IPS-NIHi11 (cell line): ENCODE data around the gene RRN3.
"Not testable (repeated sequence)": the region's sequence is repeated elsewhere in the genome, so short reads cannot be mapped to it uniquely, and the experiment has no call there.

Experiments
- DNase-seq: peaks from one replicate; pipeline ENCODE4 v3.0.0; 2012; ENCODE audit warnings: mixed read lengths, low spot score

The RRN3 gene, protein sequence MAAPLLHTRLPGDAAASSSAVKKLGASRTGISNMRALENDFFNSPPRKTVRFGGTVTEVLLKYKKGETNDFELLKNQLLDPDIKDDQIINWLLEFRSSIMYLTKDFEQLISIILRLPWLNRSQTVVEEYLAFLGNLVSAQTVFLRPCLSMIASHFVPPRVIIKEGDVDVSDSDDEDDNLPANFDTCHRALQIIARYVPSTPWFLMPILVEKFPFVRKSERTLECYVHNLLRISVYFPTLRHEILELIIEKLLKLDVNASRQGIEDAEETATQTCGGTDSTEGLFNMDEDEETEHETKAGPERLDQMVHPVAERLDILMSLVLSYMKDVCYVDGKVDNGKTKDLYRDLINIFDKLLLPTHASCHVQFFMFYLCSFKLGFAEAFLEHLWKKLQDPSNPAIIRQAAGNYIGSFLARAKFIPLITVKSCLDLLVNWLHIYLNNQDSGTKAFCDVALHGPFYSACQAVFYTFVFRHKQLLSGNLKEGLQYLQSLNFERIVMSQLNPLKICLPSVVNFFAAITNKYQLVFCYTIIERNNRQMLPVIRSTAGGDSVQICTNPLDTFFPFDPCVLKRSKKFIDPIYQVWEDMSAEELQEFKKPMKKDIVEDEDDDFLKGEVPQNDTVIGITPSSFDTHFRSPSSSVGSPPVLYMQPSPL

DNA sequence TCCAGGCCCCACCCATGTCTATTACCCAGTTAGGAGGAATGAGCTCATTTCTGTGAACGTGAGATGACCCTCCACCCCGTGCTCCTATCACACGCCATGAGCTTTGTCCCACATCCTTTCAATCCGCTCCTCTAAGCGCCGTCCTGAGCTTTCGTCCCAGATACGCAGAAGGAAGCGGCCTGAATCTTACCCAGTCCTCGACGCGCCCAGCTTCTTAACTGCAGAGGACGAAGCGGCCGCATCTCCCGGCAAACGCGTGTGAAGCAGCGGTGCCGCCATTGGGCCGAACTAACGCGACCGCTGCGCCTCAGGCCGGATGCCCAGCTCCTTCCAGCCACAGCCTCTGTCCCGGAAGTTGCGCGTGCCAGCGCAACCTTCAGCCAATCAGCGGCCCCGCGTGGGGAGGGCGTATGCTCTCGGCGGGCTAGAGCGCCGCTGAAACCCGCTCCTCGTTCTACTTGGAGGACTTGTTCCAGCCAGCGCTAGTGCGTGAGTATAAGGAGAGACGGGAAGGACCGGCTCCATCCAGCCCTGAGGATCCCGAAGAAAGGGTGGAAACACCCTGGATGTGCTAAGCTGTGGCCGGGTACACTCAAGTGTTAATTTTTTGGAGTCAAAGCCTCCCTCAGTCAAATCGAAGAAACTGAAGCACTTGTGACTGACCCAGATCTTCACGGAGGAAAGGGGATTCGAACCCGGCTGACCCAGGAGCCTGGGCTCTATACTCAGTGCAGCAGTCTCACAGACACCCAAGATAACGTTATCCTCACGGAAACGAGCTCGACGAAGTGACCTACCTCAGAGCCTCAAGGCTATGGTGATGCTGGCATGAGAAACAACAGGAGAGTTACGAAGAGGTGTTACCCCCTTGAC, at the start of gene RRN3:
RRN3 (minus strand) TSS at position 318 of the 873 bp plus-strand sequence; CDS start at position 279, 39 bp downstream.
- peak; percentile 88 for DNase-seq

DNA sequence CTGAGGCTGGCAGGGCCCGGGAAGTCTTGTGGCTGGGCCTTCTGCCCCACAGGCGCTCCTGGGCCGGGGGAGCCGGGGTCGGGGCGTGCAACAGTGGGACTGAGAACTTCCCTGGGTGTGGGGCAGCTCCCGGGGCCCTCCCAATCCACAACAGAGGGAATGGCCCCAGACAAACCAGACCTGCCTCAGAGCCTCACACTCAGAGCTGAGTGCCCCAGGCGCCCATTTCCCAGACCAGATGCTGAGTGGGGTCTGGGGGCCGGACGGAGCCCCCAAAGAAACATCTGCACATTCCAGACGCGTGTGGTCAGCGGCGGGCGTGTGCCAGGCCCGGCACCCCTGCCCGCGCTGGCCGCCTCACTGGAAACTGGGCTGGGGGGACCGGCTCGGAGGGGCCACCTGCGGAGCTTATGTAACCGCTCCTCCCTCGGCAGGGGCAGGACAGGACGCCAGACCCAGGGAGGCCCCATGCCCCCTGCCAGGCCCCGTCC, 49.6 kb upstream of the RRN3 start:
- DNase-seq, result peak; percentile 7

DNA sequence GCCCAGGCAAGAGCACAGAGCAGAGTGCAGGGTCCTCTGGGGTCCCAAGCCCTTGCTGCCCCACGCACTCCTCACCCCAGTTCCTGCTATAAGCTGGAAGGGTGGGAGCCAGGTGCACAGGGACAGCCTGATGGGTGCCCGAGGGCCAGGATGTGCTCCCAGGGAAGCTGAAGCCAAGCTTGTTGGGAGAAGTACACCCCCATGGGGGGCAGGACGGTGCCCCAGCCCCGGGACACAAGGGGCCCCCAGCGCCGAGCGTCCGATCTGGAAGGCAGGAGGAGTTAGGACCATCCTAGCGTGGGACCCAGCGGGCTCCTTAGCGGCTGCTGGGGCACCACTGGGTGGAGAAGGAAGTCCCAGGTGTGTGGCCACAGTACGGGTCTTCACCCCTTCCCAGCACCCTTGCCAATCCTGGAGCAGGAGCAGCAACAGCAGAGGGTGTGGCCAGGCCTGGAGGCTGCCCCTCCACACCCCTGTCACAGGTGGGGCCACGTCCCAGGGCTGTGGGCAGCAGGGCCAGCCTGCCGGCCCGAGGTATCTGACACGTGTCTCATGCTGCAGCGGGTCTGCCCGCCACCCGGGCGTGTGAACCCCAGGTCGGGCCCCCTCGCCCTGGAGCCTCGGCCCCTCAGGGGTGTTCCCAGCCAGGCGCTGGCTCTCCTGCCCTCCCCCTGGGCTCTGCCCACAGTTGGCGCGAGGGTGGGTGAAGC, 49.0 kb upstream of the RRN3 start:
- not testable (repeated sequence) for DNase-seq

DNA sequence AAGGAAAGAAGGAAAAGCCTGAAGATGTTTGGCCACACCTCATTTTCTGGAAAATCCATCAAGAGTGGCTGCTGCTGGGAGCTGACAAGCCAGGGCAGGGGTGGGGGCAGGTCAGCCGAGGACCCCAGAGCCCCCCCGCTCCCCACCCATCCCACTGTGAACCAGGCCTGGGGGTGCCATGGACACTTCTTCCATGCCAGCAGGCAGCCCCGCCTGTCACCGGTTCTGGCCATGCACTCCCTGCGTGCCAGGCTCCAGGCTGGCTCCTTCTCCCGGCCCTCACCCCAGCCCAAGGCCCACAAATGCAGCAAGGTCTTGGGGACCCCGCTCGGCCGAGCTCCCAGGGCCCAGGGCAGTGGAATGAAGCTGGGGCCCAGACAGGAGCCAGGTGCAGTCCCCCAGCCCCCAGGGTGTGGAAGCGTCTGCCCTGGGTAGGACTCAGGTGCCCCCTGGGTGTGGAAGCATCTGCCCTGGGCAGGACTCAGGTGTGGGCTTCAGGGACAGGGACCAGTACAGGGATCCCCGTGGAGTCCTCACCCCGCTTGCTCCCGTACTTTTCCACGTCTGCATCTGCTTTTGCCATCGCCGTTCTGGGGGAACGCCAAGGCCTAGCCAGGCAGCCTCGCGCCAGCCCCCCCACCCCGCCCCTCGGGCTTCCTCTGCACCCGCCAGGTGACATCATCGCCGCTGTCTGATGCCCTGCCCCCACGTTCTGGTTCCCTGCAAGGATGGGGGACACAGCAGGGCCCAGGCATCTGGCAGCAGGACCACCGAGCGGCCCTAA, 48.2 kb upstream of the RRN3 start:
- DNase-seq, result not testable (repeated sequence)

DNA sequence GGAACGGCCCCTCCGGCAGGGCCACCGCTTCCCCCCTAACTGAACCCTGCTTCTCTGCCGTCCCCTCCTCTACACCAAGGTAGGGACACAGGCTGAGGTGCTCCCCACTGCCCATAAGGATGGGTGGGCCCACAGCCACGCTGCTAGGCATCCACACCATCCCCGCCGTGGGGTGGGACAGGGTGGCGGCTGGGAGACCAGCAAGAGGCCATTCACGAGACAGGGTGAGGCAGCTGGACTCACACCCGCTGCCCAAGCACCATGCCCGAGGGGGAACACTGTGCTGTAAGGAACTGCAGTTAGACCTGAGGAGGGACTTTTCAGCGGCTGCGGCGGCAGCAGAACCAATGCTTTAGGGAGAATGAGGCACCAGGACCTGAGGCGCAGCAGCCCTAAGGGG, 47.5 kb upstream of the RRN3 start:
- DNase-seq, result no peak

DNA sequence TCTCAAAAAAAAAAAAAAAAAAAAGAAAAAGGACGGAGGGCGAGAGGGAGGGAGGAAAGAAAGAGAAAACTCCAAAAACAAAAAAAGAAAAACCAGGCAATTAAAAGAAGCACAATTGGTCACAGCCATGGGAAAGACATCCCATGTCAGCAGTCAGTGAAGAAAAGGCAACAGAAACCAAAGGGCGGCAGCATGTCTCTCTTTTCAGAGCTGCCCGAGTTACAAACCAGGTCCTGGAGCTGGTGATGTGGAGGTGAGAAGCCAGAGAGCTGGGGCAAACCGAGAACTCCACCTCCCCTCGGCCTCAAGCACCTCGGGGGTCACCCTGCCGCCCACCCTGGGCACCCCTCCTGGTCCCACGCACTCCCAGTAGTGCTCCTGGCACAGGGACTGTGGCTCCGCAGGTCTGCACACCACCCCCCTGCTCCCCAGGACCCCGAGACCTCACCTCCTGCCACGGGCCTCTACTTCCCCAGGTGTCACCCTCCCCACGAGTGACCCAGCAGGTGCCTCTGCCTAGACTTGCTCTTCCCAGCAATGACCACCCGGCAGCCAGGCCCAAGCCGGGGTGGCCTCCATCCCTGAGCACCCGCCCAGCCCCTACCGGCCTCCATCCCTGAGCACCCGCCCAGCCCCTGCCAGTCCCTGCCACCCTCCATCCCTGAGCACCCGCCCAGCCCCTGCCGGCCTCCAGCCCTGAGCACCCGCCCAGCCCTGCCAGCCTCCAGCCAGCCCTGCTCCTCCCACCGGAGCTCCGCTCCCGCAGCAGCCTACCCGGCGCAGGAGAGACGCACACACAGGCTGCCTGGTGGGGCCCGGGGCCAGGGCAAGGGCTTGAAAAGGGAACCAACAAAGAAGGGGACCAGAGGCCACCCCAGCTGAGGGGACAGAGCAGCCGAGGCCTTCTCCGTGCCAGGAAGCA, 46.6 kb upstream of the RRN3 start:
- peak; percentile 11 for DNase-seq

DNA sequence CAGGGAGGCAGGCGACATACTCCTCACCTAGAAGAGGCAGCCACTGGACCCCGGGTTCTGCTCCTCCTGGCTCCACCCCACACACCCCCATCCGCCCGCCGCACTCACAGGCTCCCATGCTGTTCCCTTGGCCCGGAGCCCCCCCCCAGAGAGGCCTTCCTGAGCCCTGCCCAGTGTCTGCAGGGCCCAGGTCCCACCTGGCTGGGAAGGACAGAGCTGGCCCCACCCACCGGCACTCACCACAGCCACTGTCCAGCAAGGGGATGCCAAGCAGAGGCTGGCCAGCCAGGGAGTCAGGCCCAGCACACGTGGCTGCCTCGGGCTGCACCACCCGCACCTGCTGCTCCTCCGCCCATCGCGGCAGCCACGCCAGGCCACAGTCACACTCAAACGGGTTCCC, 43.4 kb upstream of the RRN3 start:
- not testable (repeated sequence) for DNase-seq

DNA sequence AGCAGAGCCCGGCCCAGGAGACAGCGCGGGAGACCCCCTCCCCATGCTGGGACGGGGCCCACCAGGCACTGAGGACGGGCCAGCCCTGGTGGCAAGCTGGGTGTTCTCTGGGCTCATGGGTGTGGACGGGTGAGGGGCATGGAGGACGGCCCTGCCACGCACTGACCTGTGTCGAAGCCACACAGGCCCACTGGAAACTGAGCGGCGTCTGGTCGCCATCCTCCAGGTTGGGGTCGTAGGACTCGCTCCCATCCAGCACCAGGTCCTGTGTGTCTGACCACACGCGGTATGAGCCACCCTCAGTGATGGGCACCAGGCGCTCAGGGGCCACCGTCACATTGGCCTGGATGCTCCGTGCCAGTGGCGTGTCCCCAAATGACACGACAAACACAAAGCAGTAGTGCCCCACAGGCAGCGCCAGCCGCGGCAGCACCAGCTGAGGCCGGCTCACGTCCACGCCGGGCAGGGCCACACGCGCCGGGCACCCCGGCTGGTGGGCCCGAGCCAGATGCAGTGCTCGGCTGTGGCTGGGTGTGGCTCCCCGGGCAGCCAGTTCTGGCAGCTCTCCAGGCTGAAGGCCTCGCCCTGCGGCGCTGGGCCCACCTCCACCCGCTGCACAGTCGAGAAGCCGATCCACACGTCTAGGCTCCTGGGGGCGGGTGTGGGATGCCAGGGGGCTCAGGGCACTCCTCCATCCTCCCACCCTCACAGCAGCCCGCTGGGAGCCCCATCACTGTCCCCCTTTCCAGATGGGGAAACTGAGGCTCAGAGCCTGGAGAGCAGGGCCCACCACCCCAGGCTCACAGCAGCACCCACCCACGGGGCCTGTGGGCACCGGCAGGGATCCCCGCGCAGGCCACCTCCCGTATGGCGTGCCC, 41.6 kb upstream of the RRN3 start:
- not testable (repeated sequence) for DNase-seq

DNA sequence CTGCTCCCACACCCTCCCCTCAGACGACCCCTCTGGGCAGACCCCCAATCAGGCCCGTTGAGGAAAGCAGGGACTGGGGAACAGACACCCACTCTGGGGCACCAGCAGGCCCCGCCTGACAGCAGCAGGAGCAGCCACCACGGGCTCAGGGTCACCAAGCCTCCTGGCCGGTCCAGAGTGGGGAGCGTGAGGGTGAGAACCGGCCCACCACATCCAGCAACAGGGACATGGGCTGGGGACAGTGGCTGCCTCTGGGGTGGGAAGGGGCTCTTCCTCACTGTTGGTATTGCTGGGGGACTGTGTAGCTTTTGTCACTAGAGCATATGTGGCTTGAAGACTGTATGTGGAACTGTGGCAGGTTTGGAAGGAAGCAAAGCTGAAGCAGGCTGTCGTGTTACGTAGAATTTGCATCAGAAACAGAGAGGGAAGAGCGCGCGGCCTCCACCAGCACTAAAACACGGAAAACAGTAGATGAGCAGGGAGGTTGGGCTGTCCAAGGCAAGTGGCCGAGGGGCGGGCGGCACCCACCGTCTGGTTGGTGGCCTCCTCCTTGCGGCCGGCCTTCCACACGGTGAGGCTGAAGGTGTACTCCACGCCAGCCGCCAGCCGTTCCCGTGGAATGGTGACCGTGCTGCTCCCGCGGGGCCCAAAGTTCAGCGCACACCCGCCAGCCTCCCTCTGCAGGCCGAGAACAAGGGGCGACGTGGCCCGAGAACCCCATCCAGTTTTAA, 40.8 kb upstream of the RRN3 start:
- not testable (repeated sequence) for DNase-seq

DNA sequence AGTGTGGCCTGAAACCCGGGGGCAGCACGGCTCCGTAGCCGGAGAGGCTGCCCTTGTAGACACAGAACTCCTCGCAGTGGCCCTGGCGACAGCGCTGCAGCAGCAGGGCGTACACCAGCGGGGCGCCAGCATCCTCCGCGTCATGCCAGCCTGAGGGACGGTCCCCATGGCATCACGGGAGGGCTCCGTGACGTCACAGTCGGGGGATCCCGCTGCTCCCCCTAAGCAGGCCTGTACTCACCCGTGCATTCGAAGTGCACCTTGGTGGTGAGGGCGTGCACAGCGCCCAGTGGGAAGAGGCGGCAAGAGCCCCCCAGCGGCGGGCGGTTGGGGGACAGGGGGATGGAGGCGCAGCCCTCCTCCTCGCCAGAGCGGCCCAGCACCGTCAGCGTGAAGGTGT, 39.5 kb upstream of the RRN3 start:
- peak; percentile 3 for DNase-seq

DNA sequence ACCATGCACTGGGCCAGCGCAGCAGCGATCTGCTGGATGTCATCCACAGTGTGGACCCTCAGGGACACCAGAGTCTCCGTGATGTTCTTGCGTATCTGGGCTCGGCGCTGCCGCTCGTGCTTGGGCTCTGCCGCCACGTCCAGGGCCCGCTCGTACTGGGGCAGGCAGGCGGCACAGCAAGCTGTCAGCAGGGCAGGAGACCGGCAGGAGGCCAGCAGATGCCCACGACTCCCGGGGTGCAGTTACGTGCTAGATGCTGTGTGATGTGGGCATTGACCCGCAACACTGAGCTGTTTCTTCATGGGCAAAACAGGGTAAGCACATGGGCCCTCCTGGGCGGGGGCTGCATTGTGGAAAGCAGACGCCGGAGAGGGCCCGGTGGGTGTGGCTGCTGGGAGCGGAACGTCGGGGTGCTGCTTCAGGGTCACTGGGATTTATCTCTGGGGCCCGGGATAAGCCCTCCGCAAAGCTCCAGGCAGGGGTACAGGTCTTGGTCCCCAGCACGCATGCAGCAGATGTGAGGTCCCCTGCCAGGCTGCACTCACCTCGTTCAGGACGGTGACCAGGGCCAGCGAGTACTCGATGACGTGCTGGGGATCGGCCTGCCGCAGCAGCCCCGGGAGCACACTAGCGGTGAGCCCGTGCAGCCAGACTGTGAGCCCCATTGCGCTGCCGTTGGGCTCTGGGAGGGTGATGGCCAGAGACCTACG, 38.8 kb upstream of the RRN3 start:
- not testable (repeated sequence) for DNase-seq

DNA sequence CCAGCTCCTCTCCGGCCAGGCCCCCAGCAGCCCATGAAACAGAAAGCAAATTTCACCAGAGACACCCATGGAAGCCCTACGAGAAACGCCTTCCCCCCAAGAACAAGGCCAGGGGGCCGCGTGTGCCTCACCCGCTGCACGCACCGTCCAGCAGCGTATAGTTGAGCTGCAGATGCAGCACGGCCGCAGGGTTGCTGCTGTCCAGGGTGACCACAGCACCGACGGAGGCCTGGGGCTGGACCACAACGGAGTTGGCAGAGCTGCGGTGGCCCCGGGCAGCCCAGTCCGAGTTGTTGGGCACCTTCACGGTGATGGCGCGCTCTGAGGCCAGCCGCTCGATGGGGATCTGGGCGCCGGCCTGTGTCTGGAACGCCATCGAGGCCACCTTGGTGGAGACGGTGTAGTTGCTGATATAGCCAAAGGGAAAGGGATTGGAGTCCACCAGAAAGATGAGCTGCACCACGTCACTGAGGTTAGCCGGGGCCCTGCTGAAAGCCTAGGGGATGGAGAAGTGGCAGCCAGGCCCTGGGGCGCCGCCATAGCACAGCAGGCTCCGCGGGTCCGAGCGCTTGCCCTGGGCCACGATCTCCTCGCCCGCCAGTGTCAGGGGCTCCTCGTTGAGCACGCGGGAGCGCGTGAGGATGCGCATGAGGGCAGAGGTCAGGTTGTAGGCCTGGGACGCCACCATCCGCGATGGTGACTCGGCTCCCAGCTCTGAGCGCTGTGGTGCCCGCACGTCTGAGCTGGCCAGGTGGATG, 37.0 kb upstream of the RRN3 start:
- DNase-seq, result not testable (repeated sequence)

DNA sequence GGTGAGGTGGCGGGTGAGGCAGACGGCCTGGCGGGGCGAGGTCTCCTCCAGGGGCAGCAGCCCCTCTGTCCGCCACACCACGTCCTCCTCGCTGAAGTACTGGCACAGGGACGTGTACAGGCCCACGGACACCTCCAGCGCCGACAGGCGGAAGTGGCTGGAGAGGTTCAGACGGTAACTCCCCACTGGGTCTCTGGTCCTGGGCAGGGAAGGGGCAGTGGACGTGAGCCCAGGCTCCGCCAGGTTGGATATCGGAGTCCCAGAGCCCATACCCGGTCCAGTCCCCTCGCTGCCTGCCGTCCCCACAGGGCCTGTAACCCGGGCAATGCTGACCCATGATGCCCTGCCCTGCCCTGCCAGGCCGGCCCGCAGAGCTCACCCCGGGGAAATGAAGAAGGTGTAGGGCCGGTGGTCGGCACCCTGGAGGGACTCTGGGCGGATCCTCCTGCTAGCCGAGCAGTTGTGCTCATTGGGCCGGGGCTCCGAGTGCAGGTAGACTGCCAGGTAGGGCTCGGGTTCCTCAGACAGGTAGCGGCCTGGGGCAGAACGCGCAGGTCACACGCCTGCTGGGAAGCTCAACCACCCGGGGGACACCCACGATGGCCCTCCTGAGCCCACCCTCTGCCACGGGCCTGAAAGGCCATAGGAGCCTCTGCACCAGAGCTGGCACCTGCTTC, 36.3 kb upstream of the RRN3 start:
- DNase-seq, result not testable (repeated sequence)

DNA sequence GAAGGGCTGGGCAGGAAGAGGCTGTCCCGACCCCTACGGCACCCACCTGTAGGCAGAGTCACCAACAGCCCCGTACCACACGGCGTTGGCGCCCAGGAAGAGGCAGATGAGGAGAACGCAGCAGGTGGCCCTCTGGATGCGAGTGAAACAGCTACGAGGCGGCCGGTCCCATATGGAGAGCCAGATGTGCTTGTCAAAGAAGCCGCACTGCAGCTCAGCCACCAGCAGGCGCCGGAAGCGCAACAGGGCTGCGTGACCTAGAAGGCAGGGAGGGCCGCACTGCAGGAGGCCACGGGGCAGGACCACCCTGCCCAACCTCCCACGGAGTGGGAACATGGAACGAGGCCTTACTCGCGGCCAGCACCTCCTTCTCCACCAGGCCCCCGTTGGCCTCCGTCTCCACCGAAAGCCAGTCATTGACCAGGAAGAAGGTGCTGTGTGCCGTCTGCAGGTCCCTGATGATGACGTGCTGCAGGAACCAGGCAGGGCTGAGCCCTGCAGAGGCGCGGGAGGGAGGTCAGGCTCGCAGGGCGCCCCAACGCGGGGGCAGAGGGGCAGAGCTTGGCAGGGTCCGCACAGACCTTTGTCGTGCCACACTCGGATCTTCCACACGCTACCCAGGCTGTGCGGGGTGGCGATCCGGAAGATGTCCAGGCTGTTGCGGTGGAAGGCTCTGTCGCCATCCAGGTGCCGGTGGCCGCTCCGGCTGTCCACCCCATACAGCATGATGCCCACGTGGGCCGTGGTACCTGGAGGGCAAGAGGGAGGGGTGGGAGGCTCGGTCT, 33.8 kb upstream of the RRN3 start:
- not testable (repeated sequence) for DNase-seq

DNA sequence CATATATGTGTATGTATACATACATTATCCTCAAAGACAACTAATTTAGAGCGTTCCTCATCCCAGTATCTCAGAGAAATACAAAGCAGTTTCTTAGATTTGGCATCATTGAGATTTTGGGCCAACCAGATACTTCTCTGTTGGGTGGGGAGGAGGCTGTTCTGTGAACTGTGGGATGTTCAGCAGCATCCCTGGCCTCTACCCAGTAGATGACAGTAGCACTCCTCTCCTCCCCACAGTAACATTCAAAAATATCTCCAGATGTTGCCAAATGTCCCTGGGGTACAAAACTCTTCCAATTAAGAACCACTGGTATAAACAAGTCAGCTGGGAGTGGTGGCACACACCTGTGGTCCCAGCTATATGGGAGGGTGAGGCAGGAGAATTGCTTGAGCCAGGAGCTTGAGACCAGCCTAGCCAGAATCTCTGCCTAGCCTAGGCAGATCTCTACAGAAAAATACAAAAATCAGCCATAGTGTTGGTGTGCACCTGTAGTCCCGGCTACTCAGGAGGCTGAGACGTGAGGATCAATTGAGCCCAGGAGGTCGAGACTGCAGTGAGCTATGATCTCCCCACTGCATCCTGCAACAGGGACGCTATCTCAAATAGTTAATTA, 6.4 kb upstream of the RRN3 start:
- not testable (repeated sequence) for DNase-seq
